GM18867 (cell line): ENCODE measurements around the gene SLC14A1.

Experiments
- ATAC-seq: cut with Tn5 transposase; IDR thresholded peaks from one replicate; pipeline ENCODE4 v1.9.1; 2021; ENCODE audit warnings: mild to moderate bottlenecking, moderate library complexity; ENCODE audit not compliant: unreplicated experiment

SLC14A1 gene

DNA sequence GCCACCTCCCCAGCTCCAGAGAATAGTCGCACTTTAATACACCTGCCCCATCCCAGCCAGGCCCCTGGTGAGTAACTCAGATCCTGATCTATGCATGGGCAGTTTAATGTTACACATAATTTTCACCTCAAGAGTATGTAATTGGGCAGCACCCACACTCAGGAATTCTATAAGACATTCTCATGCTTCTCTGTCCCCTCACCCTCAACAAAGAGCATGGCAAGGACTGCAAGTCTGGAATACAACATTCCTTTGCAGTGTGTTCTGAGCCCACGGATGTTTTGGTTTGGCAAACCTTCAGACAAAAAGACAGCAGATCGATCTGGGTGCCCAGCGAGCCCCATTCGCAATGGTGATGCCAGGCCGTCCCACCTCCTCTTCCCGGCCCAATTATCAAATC is 4.9 kb upstream of the SLC14A1 start:
- no peak for ATAC-seq

DNA sequence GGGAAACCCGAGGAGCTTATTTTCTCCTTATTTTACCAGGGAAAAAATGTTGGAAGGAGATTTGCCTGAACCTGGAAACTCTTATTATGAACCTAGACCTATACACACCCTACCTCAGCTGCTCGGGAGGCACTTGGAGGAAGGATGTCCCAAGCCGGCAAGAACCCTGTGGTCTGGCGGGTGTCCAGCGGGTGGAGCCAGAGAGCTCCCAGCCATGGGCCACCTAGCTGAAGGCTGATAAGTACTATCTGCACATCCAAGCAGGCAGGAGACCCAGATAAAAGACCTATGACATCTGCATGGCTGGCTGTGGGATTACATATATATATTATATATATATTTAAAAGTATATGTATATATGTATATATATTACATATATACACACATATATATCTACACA is 1.1 kb upstream of the SLC14A1 start:
- peak; percentile 99 for ATAC-seq

DNA sequence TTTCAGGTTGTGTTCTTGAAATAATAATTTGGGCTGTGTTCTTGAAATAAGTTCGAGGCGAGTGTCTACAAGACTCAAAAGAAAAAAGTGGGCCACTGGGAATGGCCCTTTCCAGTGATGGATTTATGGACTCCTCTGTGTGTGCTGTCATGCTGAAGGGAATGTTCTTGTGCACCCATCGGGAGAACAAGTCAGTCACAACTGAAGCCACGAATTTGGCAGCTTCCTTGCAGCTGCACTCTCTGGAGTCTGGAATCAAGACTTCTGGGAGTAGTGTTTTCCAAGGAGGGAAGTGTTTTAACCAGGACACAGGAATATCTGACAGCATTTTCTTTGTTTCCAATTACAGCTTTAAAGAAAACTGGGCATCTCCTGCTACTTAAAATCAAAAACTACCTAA is 620 bp downstream of the SLC14A1 start:
- ATAC-seq, result no peak

DNA sequence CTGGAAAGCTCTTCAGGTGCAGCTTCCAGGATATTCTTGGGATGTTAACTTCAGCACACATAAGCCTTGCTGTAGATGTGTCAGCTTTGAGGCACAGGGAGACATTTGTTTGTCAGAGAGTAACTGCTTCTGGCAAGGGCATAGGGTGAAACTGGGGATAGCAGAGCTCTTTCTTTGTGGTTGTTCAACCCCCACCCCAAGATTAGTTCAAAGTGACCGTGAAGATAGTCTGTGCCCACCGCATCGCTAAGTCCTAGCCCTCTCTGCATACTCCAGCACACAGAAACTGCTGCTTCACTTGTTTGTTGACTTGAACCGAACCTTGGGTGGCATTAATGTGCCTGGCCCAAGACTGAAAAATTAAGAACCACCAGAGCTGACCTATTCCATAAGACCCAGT is 1.4 kb downstream of the SLC14A1 start:
- ATAC-seq, result no peak

DNA sequence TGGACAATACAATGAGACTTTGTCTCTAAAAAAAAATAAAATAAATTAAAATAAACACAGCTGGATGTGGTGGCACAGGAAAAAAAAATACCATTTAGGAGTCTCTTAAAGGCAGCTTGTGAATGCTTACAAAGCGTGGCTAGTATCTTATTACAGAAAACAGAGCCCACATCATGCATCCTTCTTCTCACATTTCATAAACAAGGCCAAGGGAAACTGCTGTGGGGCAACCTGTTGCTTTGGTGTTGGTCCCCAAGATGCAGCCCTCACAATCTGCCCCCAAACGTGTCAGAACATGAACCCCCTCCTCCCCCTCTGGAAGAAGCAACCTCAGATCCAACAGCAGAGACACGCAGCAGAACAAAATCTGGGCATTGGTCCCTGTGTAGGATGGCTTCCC is 2.6 kb downstream of the SLC14A1 start:
- ATAC-seq, result no peak

DNA sequence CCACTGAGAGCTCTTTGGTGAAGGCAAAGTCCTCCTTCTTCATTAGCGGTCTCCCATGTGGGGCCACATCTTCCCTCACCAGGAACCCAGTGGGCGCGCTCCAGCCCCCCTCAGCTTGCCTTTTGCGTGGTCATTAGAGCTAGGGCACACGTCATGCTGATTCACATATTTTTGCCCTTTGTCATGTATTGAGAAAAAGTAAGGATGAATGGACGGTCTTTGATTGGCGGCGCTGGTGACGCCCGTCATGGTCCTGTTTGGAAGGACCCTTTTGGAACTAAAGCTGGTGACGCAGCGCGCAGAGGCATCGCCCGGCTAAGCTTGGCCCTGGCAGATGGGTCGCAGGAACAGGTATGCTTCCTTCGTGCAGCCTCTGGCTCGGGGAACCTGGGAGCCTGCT is 3.1 kb downstream of the SLC14A1 start:
- ATAC-seq, result no peak

DNA sequence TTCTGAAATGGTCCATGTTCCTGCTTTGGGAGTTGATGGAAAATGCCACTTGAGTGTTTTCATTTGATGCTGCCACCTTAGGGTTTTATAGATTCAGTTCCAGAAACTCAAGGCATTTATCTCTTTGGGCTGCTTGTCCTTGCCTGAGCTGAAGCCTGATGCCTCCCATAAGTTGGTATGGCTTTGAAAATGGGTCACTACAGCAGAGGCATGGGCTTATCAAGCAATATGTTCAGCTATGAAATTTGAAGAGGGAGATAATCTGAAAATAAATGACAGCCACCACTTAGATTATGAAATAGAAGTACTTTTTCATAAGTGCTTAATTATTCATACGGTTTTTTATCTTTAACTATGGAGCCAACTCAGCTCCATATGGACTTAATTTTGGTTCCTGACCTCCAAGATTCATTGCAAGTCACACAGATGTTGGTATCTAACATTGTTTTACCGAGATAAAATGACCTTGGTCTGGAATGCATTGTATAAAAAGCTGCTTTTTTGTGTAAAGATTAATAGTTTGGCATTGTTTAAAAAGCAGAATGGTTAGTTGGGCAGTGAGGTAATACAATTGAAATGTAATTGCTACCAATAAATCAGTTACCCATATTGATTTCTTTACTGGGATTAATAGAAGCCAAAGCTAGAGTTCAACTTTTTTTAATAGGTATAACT is 4.5 kb downstream of the SLC14A1 start:
- no peak for ATAC-seq

DNA sequence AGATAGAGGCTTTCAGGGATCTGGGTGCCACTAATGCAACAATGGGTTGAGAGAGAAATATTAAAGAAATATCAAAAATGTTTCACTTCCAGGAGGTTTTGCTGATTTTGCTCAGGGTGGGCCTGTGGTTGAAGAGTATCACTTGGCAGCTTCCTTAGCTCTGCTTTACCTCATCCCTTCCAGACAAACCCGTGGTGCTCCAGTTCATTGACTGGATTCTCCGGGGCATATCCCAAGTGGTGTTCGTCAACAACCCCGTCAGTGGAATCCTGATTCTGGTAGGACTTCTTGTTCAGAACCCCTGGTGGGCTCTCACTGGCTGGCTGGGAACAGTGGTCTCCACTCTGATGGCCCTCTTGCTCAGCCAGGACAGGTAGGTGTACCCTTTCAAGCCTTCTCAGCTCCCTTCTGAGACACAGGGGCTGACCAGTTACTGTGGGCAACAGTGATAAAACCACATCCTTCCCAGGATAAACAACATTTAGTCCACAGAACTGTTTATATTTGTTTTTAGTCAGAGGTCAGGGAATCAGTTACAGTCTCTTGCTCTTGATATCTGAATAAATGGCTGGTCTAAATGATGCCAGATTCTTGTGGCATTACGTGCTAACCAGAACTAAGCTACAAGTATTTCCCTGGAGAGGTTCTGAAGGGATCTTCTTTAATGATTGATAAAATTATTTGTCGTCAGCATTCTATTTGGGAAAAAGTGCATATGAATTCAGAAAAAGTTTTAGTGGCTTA is 7.0 kb downstream of the SLC14A1 start:
- ATAC-seq, result no peak

DNA sequence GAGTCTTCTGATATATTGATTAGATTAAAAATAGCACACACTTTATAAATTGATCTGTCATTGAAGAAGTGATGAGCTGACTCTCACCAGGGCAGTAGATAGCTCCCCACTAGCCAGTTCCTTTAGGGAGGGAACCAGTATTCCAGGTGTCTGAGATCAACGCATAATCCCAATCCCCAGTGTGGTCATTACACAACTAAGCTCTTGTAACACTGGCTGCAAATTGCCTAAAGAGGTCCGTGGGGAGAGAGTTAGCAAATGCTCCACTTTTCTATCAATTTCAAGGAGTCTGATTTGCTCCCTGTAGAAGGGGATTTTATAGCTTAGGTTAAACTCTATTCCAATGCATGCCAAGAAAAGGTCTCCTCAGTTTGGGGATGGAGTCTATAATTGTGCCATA is 7.7 kb downstream of the SLC14A1 start:
- ATAC-seq, result no peak

DNA sequence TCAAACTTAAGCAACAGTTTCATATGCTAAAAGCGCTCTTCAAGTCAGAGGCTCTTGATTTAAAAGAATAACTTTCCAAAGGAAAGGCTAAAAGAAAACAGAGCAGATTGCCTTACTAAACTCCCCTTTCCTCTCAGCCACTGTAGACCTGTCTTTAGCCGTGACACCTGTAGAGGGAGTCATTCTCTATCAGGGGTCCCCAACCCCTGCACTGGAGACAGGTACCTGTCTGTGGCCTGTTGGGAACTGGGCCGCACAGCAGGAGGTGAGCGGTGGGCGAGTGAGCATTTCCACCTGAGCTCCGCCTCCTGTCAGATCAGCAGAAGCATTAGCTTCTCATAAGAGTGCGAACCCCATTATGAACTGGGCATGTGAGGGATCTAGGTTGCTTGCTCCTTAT is 9.6 kb downstream of the SLC14A1 start:
- no peak for ATAC-seq

DNA sequence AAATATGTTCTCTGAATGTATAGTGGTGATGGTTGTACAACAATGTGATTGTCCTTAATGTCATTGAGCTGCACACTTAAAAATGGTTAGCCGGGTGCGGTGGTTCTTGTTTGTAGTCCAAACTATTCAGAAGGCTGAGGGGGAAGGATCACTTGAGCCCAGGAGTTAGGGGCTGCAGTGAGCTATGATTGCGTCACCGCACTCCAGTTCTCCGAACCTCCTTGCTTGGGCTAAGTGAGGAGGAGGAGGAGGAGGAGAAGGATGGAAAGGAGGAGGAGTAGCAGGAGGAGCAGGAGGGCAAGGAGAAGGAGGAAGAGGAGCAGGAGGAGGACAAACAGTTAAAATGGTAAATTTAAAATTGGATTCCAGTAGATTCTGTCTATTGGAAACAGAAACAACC is 10.5 kb downstream of the SLC14A1 start:
- no peak for ATAC-seq

DNA sequence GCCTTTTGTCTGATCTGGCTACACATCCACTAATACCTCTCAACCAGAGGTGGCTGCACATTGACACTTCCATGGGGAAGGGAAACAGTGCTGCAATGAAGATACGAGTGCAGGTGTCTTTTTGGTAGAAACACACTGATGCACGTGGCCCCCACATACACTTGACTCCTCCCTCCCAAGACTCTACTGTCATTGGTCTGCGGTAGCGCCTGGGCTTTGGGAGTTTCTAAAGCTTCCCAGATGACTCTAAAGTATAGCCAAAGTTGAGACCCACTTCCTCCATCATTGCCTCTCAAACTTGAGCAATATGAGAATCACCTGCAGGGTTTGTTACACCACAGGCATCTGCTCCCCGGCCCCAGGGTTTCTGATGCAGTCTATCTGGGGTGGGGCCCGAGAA is 11.0 kb downstream of the SLC14A1 start:
- ATAC-seq, result no peak

DNA sequence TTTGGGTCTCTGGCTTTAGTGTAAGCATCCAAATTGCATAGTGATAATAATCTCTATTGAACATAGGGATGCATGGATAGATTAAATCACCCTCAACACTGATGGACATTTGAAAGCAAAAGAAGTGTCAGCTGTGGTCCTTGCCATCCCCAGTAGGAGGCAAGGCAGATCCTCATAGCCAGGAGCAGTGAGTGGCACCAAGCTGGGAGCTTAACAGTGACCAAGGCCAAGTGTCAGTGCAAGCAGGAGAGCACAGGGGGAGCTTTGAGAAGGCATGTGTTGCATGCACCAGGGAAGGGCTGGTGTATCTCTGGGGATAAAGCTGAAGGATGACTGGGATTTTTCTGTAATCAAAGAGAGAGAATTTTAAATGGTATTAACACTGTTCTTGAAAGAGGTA is 14.7 kb downstream of the SLC14A1 start:
- no peak for ATAC-seq

DNA sequence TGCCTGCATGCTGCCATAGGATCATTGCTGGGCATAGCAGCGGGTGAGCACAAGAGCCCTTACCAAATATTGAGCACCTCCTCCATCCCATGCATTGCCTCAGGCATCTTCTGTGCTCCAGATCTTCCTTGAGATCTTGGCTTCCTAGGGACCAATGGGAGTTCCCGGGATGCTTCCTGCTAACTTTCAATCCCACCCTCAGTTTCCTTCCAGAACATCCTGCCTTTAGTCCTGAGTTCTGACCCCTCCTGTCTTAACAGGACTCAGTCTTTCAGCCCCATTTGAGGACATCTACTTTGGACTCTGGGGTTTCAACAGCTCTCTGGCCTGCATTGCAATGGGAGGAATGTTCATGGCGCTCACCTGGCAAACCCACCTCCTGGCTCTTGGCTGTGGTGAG is 15.3 kb downstream of the SLC14A1 start:
- no peak for ATAC-seq

DNA sequence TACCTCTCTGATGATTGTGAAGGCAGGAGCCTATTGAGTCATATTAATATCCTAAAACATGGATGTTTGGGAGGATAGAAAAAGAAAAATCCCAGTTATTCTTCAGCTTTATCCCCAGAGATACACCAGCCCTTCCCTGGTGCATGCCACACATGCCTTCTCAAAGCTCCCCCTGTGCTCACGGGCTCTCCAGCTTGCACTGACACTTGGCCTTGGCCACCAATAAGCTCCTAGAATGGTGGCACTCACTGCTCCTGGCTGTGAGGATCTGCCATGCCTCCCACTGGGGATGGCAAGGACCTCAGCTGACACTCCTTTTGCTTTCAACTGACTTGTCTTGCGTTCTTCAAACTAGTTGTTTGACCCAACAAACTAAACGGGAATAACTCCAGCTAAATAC is 15.9 kb downstream of the SLC14A1 start:
- no peak for ATAC-seq

DNA sequence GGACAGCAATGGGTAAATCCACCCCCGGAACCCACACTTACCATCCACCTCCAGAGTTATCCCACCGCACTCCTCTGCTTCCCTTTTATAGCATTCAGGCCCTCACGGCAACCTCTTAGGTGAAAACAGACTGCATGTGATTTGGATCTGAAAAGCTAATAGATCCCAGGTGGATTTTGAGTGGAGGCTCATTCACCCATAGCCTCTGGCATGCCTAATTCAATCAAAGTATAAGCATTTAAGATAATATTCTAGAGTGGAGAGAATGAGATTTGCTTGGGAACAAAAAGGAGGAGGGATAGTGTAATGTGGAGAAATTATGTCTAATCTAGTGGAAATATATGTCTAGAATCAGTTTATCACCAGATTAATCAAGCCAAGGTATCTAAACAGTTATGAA is 17.1 kb downstream of the SLC14A1 start:
- ATAC-seq, result no peak

DNA sequence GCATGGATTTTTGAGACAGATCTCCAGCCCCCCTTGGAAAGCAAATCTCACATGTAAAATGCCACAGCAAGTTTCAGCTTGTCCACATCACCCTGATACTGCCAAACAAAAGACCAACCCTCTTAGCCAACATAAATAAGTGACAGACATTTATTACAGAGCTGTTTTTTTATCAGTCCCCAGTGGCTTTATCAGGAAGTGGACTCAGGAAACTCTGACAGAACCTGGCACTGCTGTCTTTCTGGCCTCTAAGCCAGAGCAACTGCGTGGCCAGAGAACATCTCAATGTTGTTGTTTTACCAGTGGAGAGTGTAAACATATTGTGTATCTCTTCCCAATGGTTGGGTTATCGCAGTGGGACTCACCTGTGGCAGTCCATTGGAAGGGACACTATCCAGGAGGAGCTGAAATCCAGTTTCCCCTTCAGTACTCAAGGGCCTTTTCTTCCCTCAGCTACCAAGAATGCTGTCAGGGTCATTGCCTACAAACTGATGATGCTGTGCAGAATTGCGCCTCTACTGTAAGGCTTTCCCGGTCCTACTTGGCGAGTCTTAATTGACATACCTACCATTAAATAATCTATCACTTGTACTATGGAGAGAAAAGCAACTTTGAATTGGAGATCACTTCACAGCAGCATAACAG is 22.0 kb downstream of the SLC14A1 start:
- no peak for ATAC-seq

DNA sequence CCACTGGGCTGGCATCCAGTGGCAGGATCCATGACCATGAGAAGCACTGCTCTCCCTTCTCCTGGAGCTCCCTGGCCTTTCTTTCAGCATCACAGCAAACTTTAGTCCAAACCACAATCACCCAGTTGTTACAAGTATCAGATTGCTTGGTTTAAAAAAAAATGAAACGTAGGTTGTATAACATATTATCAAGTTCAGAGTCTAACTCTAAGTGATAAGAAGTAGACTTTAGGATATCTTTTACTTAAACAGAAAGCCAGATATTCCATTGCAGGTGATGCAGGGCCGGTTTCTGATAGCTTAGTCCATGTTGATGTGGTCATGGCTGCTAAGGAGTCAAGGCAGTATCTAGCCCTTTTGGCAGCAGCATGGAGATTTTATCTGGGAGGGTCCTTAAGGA is 24.5 kb downstream of the SLC14A1 start:
- no peak for ATAC-seq

DNA sequence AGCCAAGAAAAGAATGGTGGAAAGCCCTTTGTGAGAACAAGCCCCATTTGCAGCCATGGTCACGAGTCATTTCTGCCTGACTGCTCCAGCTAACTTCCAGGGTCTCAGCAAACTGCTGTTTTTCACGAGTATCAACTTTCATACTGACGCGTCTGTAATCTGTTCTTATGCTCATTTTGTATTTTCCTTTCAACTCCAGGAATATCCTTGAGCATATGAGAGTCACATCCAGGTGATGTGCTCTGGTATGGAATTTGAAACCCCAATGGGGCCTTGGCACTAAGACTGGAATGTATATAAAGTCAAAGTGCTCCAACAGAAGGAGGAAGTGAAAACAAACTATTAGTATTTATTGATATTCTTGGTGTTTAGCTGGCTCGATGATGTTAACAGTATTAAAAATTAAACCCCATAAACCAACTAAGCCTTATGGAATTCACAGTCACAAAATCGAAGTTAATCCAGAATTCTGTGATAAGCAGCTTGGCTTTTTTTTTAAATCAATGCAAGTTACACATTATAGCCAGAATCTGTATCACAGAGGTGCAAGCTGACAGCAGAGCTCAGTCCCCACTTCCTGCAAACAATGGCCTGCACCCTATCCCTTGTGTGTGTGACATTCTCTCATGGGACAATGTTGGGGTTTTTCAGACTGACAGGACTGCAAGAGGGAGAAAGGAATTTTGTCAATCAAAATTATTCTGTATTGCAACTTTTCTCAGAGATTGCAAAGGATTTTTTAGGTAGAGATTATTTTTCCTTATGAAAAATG is 26.1 kb downstream of the SLC14A1 start:
- no peak for ATAC-seq

DNA sequence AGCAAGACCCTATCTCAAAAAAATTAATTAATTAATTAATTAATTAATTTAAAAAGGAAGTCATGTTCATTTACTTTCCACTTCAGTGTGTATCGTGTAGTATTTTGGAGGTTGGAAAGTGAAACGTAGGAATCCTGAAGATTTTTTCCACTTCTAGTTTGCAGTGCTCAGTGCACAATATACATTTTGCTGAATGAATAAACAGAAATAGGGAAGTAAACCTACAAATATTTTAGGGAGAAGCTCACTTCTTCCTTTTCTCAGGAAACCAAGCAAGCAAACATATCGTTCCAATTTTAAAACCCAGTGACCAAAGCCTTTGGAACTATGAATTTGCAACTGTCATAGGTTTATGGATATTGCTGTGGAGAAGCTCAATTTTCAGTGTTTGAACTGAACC is 27.8 kb downstream of the SLC14A1 start:
- no peak for ATAC-seq

DNA sequence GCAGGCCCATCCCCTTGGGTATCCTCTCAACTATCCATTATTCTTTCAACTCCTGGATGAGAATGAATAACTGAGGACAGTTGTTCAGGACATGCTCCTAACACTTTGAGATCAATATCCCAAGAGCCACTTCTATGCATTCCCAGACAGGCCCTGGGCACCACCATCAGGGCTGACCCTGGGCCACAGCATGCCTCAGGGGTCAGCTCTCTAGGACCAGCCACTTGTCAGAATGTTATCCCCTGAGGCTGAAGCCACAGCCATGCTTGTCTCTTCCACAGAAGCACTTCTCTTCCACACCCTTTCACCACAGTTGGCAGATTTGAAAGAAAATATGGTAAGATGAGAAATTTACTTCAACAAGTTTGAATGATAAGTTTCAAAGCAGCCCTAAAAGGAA is 28.7 kb downstream of the SLC14A1 start:
- ATAC-seq, result no peak

DNA sequence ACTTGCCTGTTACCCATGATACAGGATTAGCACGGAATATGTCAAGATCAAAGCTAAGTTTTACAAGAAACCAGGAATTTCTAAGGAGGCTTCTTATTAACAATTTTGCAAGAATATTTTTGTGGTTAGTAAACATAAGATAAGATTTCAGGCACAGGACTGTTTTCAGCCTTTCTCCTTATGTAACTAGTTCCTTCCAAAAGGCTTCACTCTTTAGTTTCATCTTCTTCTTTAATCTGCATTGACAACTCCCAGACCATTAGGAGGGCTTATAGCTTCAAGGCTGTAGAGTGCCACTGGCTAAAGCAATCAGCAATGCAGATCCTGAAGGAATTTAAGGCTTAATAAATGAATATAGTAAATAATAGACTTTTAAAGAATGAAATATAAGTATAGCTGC is 29.3 kb downstream of the SLC14A1 start:
- ATAC-seq, result no peak
